IMR-90 (cell line): ENCODE data around the gene ALK. TPM values are rescaled to one million over a fixed set of nuclear protein-coding genes. Genes with fewer than 3 reads are reported as not detected.

Experiments used
- ATAC-seq: fragments of 200-7000 bp; cut with Tn5 transposase; 2 replicates; pipeline ENCODE4 v1.9.1; 2020; ENCODE audit warnings: low read depth, mild to moderate bottlenecking, moderate library complexity
- BruUV-seq: library from RNA; stranded (reverse); fragments of 400-500 nt; replicated peaks from 2 replicates; lab custom pipeline; 2021; lab: Mats Ljungman, UMichigan
- CTCF ChIA-PET: fragments of 300-600 bp; formaldehyde crosslinking; extraction: SDS; loops from one replicate; lab custom pipeline; 2021; ENCODE audit warnings: antibody characterized with exemption; lab: Yijun Ruan, JAX
- POLR2A ChIA-PET: fragments of 300-600 bp; sonication (Branson Sonifier 250); formaldehyde crosslinking; loops from one replicate; lab custom pipeline; 2022; ENCODE audit warnings: antibody characterized with exemption; ENCODE audit not compliant: unreplicated experiment; lab: Charles Lee
- DNase-seq: peaks from one replicate; pipeline ENCODE4 v3.0.0; 2013
- H2AFZ ChIP-seq: replicated peaks from 2 replicates; pipeline ENCODE3; 2013; ENCODE audit warnings: low read length, mild to moderate bottlenecking; ENCODE audit not compliant: poor library complexity
- H2AK5ac ChIP-seq: 2 replicates; pipeline ENCODE4 v1.6.1; 2013; ENCODE audit warnings: low read depth, low read length, inconsistent platforms
- H2AK9ac ChIP-seq: replicated peaks from 2 replicates; pipeline ENCODE3; 2013; ENCODE audit warnings: mild to moderate bottlenecking, low read depth, low read length, moderate library complexity; ENCODE audit not compliant: poor library complexity
- H2BK120ac ChIP-seq: 2 replicates; pipeline ENCODE4 v1.6.1; 2013; ENCODE audit warnings: low read depth, low read length, inconsistent platforms
- H2BK15ac ChIP-seq: 3 replicates; pipeline ENCODE4 v1.6.1; 2013; ENCODE audit warnings: low read depth, low read length, inconsistent platforms
- H2BK20ac ChIP-seq: 2 replicates; pipeline ENCODE4 v1.6.1; 2013; ENCODE audit warnings: low read depth, mild to moderate bottlenecking, inconsistent platforms, low read length, moderate library complexity
- H2BK5ac ChIP-seq: 2 replicates; pipeline ENCODE4 v1.6.1; 2013; ENCODE audit warnings: mild to moderate bottlenecking, low read depth, low read length, inconsistent platforms; ENCODE audit not compliant: poor library complexity, severe bottlenecking
- H3K14ac ChIP-seq: replicated peaks from 2 replicates; pipeline ENCODE4 v1.6.1; 2013; ENCODE audit warnings: low read depth, low read length, inconsistent platforms
- H3K18ac ChIP-seq: 2 replicates; pipeline ENCODE4 v1.6.1; 2013; ENCODE audit warnings: low read depth, low read length, control low read depth
- H3K23ac ChIP-seq: 2 replicates; pipeline ENCODE4 v1.6.1; 2013; ENCODE audit warnings: low read depth, low read length, inconsistent platforms
- H3K27ac ChIP-seq: 2 replicates; pipeline ENCODE4 v1.5.1; 2013; ENCODE audit warnings: mild to moderate bottlenecking, control low read depth, low read length; ENCODE audit not compliant: insufficient read depth
- H3K27me3 ChIP-seq: 2 replicates; pipeline ENCODE4 v1.6.1; 2013; ENCODE audit warnings: low read length; ENCODE audit not compliant: control insufficient read depth, insufficient read depth
- H3K36me3 ChIP-seq: 2 replicates; pipeline ENCODE4 v1.6.1; 2013; ENCODE audit warnings: low read length, mixed read lengths; ENCODE audit not compliant: control insufficient read depth, insufficient read depth
- H3K4ac ChIP-seq: 2 replicates; pipeline ENCODE4 v1.6.1; 2013; ENCODE audit warnings: low read depth, low read length, inconsistent platforms
- H3K4me1 ChIP-seq: 2 replicates; pipeline ENCODE4 v1.6.1; 2013; ENCODE audit warnings: low read length, mixed read lengths; ENCODE audit not compliant: control insufficient read depth, insufficient read depth
- H3K4me2 ChIP-seq: 2 replicates; pipeline ENCODE4 v1.6.1; 2013; ENCODE audit warnings: low read depth, mild to moderate bottlenecking, control low read depth, low read length, moderate library complexity
- H3K4me3 ChIP-seq: 2 replicates; pipeline ENCODE4 v1.5.1; 2013; ENCODE audit warnings: low read depth, mild to moderate bottlenecking, control low read depth, low read length, moderate library complexity; ENCODE audit not compliant: insufficient read depth
- H3K56ac ChIP-seq: 2 replicates; pipeline ENCODE4 v1.6.1; 2013; ENCODE audit warnings: low read length, inconsistent platforms; ENCODE audit not compliant: insufficient read depth; ENCODE audit errors: extremely low read depth
- H3K79me1 ChIP-seq, 2 experiments: 2 replicates each; pipeline ENCODE4 v1.6.1; 2013; ENCODE audit warnings: low read length in 2 of 2, inconsistent platforms in 1 of 2, low read depth in 1 of 2
- H3K9ac ChIP-seq: 2 replicates; pipeline ENCODE4 v1.6.1; 2013; ENCODE audit warnings: low read depth, low read length, control low read depth
- H3K9me1 ChIP-seq: 2 replicates; pipeline ENCODE4 v1.6.1; 2013; ENCODE audit warnings: low read length, inconsistent platforms; ENCODE audit not compliant: insufficient read depth
- H3K9me3 ChIP-seq: 2 replicates; pipeline ENCODE4 v1.6.1; 2013; ENCODE audit warnings: low read length; ENCODE audit not compliant: control insufficient read depth, insufficient read depth
- H4K20me1 ChIP-seq: 2 replicates; pipeline ENCODE4 v1.6.1; 2013; ENCODE audit warnings: low read length, inconsistent platforms; ENCODE audit not compliant: insufficient read depth
- H4K5ac ChIP-seq: 2 replicates; pipeline ENCODE4 v1.6.1; 2013; ENCODE audit warnings: mild to moderate bottlenecking, low read depth, low read length, control low read depth
- H4K8ac ChIP-seq, 2 experiments: 2 replicates each; pipeline ENCODE4 v1.6.1; 2013; ENCODE audit warnings: low read depth in 2 of 2, low read length in 2 of 2, control low read depth in 1 of 2, inconsistent platforms in 1 of 2
- H4K91ac ChIP-seq: 2 replicates; pipeline ENCODE4 v1.6.1; 2013; ENCODE audit warnings: low read depth, low read length, inconsistent platforms; ENCODE audit not compliant: insufficient read depth
- BHLHE40 ChIP-seq: fragments of 150-350 bp; IDR thresholded peaks from 2 replicates; pipeline ENCODE4 v1.6.1; 2016; ENCODE audit warnings: mild to moderate bottlenecking, low read depth, low read length
- CEBPB ChIP-seq: IDR thresholded peaks from 2 replicates; pipeline ENCODE4 v1.6.1; 2012; ENCODE audit warnings: low read depth, low read length, improper control_type of control experiment
- CHD1 ChIP-seq: IDR thresholded peaks from 2 replicates; pipeline ENCODE4 v1.6.1; 2012; ENCODE audit warnings: low read depth, low read length, improper control_type of control experiment
- ELK1 ChIP-seq: fragments of 150-350 bp; IDR thresholded peaks from 2 replicates; pipeline ENCODE4 v1.6.1; 2016; ENCODE audit warnings: low read depth, mild to moderate bottlenecking, low read length, moderate library complexity, borderline replicate concordance
- FOS ChIP-seq: fragments of 150-350 bp; IDR thresholded peaks from 2 replicates; pipeline ENCODE4 v1.6.1; 2016; ENCODE audit warnings: low read depth, low read length
- MAFK ChIP-seq: IDR thresholded peaks from 2 replicates; pipeline ENCODE4 v1.6.1; 2012; ENCODE audit warnings: low read depth, low read length, improper control_type of control experiment
- MAZ ChIP-seq: IDR thresholded peaks from 2 replicates; pipeline ENCODE4 v1.6.1; 2012; ENCODE audit warnings: low read depth, mild to moderate bottlenecking, low read length, improper control_type of control experiment, moderate library complexity, borderline replicate concordance
- MXI1 ChIP-seq: IDR thresholded peaks from 2 replicates; pipeline ENCODE4 v1.6.1; 2012; ENCODE audit warnings: low read depth, mild to moderate bottlenecking, low read length, moderate library complexity, borderline replicate concordance
- NFE2L2 ChIP-seq: fragments of 150-350 bp; IDR thresholded peaks from 2 replicates; pipeline ENCODE4 v1.6.1; 2016; ENCODE audit warnings: low read depth, mild to moderate bottlenecking, low read length
- POLR2A ChIP-seq: IDR thresholded peaks from 2 replicates; pipeline ENCODE4 v1.6.1; 2012; ENCODE audit warnings: mild to moderate bottlenecking, low read depth, low read length
- RAD21 ChIP-seq: IDR thresholded peaks from 2 replicates; pipeline ENCODE4 v1.6.1; 2012; ENCODE audit warnings: low read length, improper control_type of control experiment
- RCOR1 ChIP-seq: IDR thresholded peaks from 2 replicates; pipeline ENCODE4 v1.6.1; 2012; ENCODE audit warnings: mild to moderate bottlenecking, low read length, improper control_type of control experiment; ENCODE audit not compliant: insufficient replicate concordance
- RFX5 ChIP-seq: IDR thresholded peaks from 2 replicates; pipeline ENCODE4 v1.8.0; 2012; ENCODE audit warnings: low read depth, mild to moderate bottlenecking, low read length, moderate library complexity
- SMC3 ChIP-seq: fragments of 150-350 bp; IDR thresholded peaks from 2 replicates; pipeline ENCODE4 v1.6.1; 2016; ENCODE audit warnings: low read depth, mild to moderate bottlenecking, antibody characterized with exemption, low read length, moderate library complexity
- WGBS, 2 experiments: methylation state at CpG; one replicate each; pipeline versions ENCODE4 v1.1.5 to v1.1.7; 2013; ENCODE audit warnings: missing lambda C conversion rate in 2 of 2; ENCODE audit not compliant: insufficient read length in 1 of 2; ENCODE audit errors: extremely low coverage in 2 of 2; 5-methylcytosine and 5-hydroxymethylcytosine counted together
- dilution Hi-C: fragments of 300-500 bp; cut with HindIII; formaldehyde crosslinking; loops from one replicate; pipeline ENCODE4 v1.14.3; 2018; ENCODE audit warnings: low sequenced_read_pairs; ENCODE audit not compliant: unreplicated experiment
- in situ Hi-C: fragments of 300-500 bp; cut with MboI; formaldehyde crosslinking; loops from 3 replicates; pipeline ENCODE4 v1.14.3; 2019; ENCODE audit warnings: low sequenced_read_pairs, inconsistent platforms, mixed read lengths
- intact Hi-C: fragments of 100-400 bp; cut with micrococcal nuclease; formaldehyde crosslinking; loops from 2 replicates; pipeline ENCODE4 v1.10.0; 2022
- polyA plus RNA-seq, 3 experiments: library from polyadenylated mRNA; depleted of rRNA; stranded (reverse); fragments of >200 nt; gene quantifications; 2 replicates each; pipeline ENCODE4 v1.2.3, GENCODE V29; 2012; ENCODE audit warnings: low replicate concordance in 1 of 3
- total RNA-seq: library from RNA; depleted of rRNA; stranded (reverse); fragments of >200 nt; gene quantifications from 2 replicates; pipeline ENCODE4 v1.2.3, GENCODE V29; 2012
- TF ChIP-seq, protein P1 (sequence below): conservative IDR thresholded peaks from 2 replicates; pipeline ENCODE4 v1.5.1; 2012; ENCODE audit warnings: mild to moderate bottlenecking, low read depth, low read length, improper control_type of control experiment

Gene ALK
- total and polyA plus RNA-seq, 2 of the 4 experiments (the other 2 are of a cell fraction), result not detected

DNA sequence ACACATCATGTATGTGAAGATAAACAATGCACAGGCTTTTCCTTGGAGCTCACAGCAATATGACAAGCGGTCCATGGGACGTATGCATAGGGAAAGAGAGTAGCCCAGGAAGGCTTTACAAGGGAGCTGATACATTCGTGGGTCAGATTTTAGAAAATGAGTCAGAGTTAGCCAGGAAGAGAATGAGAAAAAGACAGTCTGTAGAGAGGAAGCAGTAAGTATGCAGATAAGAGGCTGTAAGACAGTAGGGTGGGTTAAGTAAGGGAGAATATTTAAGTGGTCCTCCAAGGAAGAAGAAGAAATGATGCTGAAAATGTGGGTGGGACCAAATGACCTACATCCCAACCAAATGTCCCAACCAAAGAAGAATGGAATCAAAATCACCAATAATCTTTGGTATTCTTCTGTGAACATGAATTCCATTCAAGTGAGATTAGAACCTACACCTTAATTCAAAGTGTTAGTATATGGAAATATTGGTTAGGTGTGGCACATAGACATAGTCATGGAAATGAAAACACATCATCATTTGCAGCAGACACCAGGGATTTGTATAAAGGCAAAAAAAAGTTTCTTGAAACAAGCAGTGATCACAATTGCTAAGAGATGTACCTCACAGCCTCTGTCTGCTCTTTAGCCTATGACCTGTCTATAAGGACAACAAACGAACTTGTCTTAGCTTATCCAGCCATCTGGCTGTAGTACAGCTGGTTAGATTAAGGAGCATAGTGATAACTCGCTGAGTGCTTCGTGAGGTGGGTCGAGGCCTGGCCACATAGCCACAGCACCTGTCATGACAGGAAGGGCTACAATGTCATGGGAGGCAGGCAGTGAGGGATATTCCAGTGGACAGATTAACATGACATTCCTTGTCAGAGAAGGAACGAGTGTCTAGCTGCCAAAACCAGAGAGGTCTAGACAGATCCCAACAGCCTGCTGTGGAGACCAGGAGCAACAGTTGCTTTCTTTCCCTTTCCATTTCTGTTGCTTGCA, 133.6 kb downstream of the ALK start:
- Histone ChIP-seq H3K27me3 (peaks cover 3% of the 10 kb centered on the region; the same call in 1 of the 2 replicates), H3K4me1 (no peaks in the 10 kb centered on the region), H3K23ac (no peak overlapping the region), H3K4me2 (no peak overlapping the region), H4K20me1 (no peaks in the 10 kb centered on the region), H3K14ac (no peak overlapping the region), H4K5ac (no peak overlapping the region), H2BK5ac (no peak overlapping the region), H2BK20ac (no peak overlapping the region), H3K27ac (no peak overlapping the region), H2AK5ac (no peak overlapping the region), H2AFZ (no peak overlapping the region), H4K8ac (no peak overlapping the region), H2AK9ac (no peak overlapping the region), H3K9ac (no peak overlapping the region), H3K18ac (no peak overlapping the region), H3K56ac (no peak overlapping the region), H3K79me1 (no peaks in the 10 kb centered on the region), H2BK120ac (no peak overlapping the region), H3K4me3 (no peak overlapping the region), H3K9me1 (no peaks in the 10 kb centered on the region), H2BK15ac (no peak overlapping the region), H3K36me3 (no peaks in the 10 kb centered on the region), H4K91ac (no peak overlapping the region), H3K9me3 (no peaks in the 10 kb centered on the region), H3K4ac (no peak overlapping the region)
- intact Hi-C loops (no loop called here), in situ Hi-C loops (no loop called here), dilution Hi-C loops (no loop called here)
- DNase-seq, result no peak
- no TSS peak for BruUV-seq
- ChIA-PET CTCF (no interaction called here), POLR2A (interaction anchor here (0.6 kb wide), 1 partner anchor 12 kb away, joined by 3 read pairs; no protein-coding TSS in a partner anchor)
- ATAC-seq, result no peak
- WGBS, 2 experiments, result 35% methylated on average over 6 of the region's 8 CpGs; no CpG with 5 or more reads in 1 of the 2 experiments
- TF ChIP-seq NFE2L2, result no peak
- no peak for TF ChIP-seq SMC3
- TF ChIP-seq POLR2A, result no peak
- no peak for TF ChIP-seq RCOR1
- TF ChIP-seq ELK1, result no peak
- TF ChIP-seq CEBPB, result no peak
- no peak for TF ChIP-seq MAFK
- TF ChIP-seq MAZ, result no peak
- TF ChIP-seq FOS, result no peak
- TF ChIP-seq RFX5, result no peak
- TF ChIP-seq BHLHE40, result no peak
- TF ChIP-seq, protein P1, sequence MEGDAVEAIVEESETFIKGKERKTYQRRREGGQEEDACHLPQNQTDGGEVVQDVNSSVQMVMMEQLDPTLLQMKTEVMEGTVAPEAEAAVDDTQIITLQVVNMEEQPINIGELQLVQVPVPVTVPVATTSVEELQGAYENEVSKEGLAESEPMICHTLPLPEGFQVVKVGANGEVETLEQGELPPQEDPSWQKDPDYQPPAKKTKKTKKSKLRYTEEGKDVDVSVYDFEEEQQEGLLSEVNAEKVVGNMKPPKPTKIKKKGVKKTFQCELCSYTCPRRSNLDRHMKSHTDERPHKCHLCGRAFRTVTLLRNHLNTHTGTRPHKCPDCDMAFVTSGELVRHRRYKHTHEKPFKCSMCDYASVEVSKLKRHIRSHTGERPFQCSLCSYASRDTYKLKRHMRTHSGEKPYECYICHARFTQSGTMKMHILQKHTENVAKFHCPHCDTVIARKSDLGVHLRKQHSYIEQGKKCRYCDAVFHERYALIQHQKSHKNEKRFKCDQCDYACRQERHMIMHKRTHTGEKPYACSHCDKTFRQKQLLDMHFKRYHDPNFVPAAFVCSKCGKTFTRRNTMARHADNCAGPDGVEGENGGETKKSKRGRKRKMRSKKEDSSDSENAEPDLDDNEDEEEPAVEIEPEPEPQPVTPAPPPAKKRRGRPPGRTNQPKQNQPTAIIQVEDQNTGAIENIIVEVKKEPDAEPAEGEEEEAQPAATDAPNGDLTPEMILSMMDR, result no peak
- no peak for TF ChIP-seq MXI1
- TF ChIP-seq CHD1, result no peak
- no peak for TF ChIP-seq RAD21
